ENCODE data around the gene NDUFAF8.

NDUFAF8 gene

GRCh38 chr17:81197831-81198490 lies 41.2 kb upstream of the NDUFAF8 start:
- H3K4me2 ChIP-seq (ENCODE audit: low read depth, low read length, poor library complexity, severe bottlenecking) = no peak overlapping the region
- no peaks in the 10 kb centered on the region for H3K9me3 ChIP-seq (ENCODE audit: insufficient read depth, low read length)
- H3K4me3 ChIP-seq (ENCODE audit: insufficient read depth, low read length, poor library complexity, severe bottlenecking) = no peak overlapping the region
- no peak overlapping the region for H3K27ac ChIP-seq (ENCODE audit: low read depth, low read length)
- no peaks in the 10 kb centered on the region for H3K27me3 ChIP-seq (ENCODE audit: low read length)
- H4K20me1 ChIP-seq (ENCODE audit: low read depth, low read length) = no peaks in the 10 kb centered on the region
- H3F3A ChIP-seq (ENCODE audit: insufficient read depth) = no peaks in the 10 kb centered on the region
- H3K79me2 ChIP-seq (ENCODE audit: insufficient read depth, low read length) = no peaks in the 10 kb centered on the region
- H3K9me2 ChIP-seq (replicated peaks; ENCODE audit: insufficient read depth, low read length) = no peaks in the 10 kb centered on the region
- H2AFZ ChIP-seq (ENCODE audit: low read depth, low read length, severe bottlenecking) = no peak overlapping the region
- no peak overlapping the region for H3K9ac ChIP-seq (ENCODE audit: low read length)
- no peaks in the 10 kb centered on the region for H3K36me3 ChIP-seq (ENCODE audit: low read length)
- TF ChIP-seq EZH2phosphoT487 (conservative IDR thresholded peaks at IDR 0.05; ENCODE audit: low read length) (no peak), CTCF (IDR thresholded peaks at IDR 0.05; ENCODE audit: insufficient read depth, low read length, poor library complexity, severe bottlenecking) (no peak)

- Histone ChIP-seq H3K9me2 (replicated peaks; ENCODE audit: insufficient read depth, low read length) (no peaks in the 10 kb centered on the region), H3K4me2 (ENCODE audit: low read depth, low read length, poor library complexity, severe bottlenecking) (no peak overlapping the region)
Measured at GRCh38 chr17:81198826-81199481, 40.2 kb upstream of the NDUFAF8 start.

GRCh38 chr17:81199482-81199830 lies 39.7 kb upstream of the NDUFAF8 start:
- no peaks in the 10 kb centered on the region for H3K9me3 ChIP-seq (ENCODE audit: insufficient read depth, low read length)
- no peaks in the 10 kb centered on the region for H3K36me3 ChIP-seq (ENCODE audit: low read length)
- H2AFZ ChIP-seq (ENCODE audit: low read depth, low read length, severe bottlenecking) = no peak overlapping the region
- H3K9ac ChIP-seq (ENCODE audit: low read length) = no peak overlapping the region
- TF ChIP-seq EZH2phosphoT487 (conservative IDR thresholded peaks at IDR 0.05; ENCODE audit: low read length) = no peak
- TF ChIP-seq CTCF (IDR thresholded peaks at IDR 0.05; ENCODE audit: insufficient read depth, low read length, poor library complexity, severe bottlenecking) = no peak
- no peak overlapping the region for H3K4me2 ChIP-seq (ENCODE audit: low read depth, low read length, poor library complexity, severe bottlenecking)
- no peaks in the 10 kb centered on the region for H4K20me1 ChIP-seq (ENCODE audit: low read depth, low read length)
- H3K79me2 ChIP-seq (ENCODE audit: insufficient read depth, low read length) = no peaks in the 10 kb centered on the region
- H3K9me2 ChIP-seq (replicated peaks; ENCODE audit: insufficient read depth, low read length) = no peaks in the 10 kb centered on the region
- H3K27ac ChIP-seq (ENCODE audit: low read depth, low read length) = no peak overlapping the region
- no peaks in the 10 kb centered on the region for H3F3A ChIP-seq (ENCODE audit: insufficient read depth)
- H3K27me3 ChIP-seq (ENCODE audit: low read length) = no peaks in the 10 kb centered on the region
- H3K4me3 ChIP-seq (ENCODE audit: insufficient read depth, low read length, poor library complexity, severe bottlenecking) = no peak overlapping the region

More at GRCh38 chr17:81198826-81199481, 40.2 kb upstream of the NDUFAF8 start:
- no peaks in the 10 kb centered on the region for H3K36me3 ChIP-seq (ENCODE audit: low read length)
- TF ChIP-seq CTCF (IDR thresholded peaks at IDR 0.05; ENCODE audit: insufficient read depth, low read length, poor library complexity, severe bottlenecking) (no peak), EZH2phosphoT487 (conservative IDR thresholded peaks at IDR 0.05; ENCODE audit: low read length) (no peak)
- no peaks in the 10 kb centered on the region for H3K27me3 ChIP-seq (ENCODE audit: low read length)
- no peaks in the 10 kb centered on the region for H3K9me3 ChIP-seq (ENCODE audit: insufficient read depth, low read length)
- H3K4me3 ChIP-seq (ENCODE audit: insufficient read depth, low read length, poor library complexity, severe bottlenecking) = no peak overlapping the region
- no peaks in the 10 kb centered on the region for H4K20me1 ChIP-seq (ENCODE audit: low read depth, low read length)
- H2AFZ ChIP-seq (ENCODE audit: low read depth, low read length, severe bottlenecking) = no peak overlapping the region
- no peaks in the 10 kb centered on the region for H3K79me2 ChIP-seq (ENCODE audit: insufficient read depth, low read length)
- no peaks in the 10 kb centered on the region for H3F3A ChIP-seq (ENCODE audit: insufficient read depth)
- H3K27ac ChIP-seq (ENCODE audit: low read depth, low read length) = no peak overlapping the region
- no peak overlapping the region for H3K9ac ChIP-seq (ENCODE audit: low read length)
